Esophagus squamous epithelium (tissue), 5 donors: Measurements from ENCODE around the gene BRIP1. TPM values are rescaled to one million over a fixed set of nuclear protein-coding genes. Genes with fewer than 3 reads are reported as not detected.

Source experiments
- DNase-seq: peaks from one replicate; lab custom pipeline; 2025; lab: John Stamatoyannopoulos, UW
- H3K27ac ChIP-seq, 4 donors: fragments of 200-600 bp; sonication (generic); one replicate each; pipeline ENCODE4 v1.5.1; 2016 to 2019; ENCODE audit warnings: mild to moderate bottlenecking in 1 of 4
- H3K27me3 ChIP-seq, 4 donors: fragments of 200-600 bp; sonication (generic); 1 replicate in 3 of 4; 2 replicates in 1 of 4; pipeline versions ENCODE4 v1.5.1 to v1.6.0; 2017 to 2021; ENCODE audit warnings: antibody characterized with exemption in 1 of 4
- H3K36me3 ChIP-seq, 3 donors: fragments of 200-600 bp; sonication (generic); one replicate each; pipeline ENCODE4 v1.5.1; 2016 to 2019
- H3K4me1 ChIP-seq, 3 donors: fragments of 200-600 bp; sonication (generic); one replicate each; pipeline ENCODE4 v1.5.1; 2017 to 2019
- H3K4me3 ChIP-seq, 4 donors: fragments of 200-600 bp; sonication (generic); 1 replicate in 3 of 4; 2 replicates in 1 of 4; pipeline ENCODE4 v1.5.1; 2016 to 2019; ENCODE audit warnings: mild to moderate bottlenecking in 2 of 4, moderate library complexity in 1 of 4
- H3K9me3 ChIP-seq, 3 donors: fragments of 200-600 bp; sonication (generic); one replicate each; pipeline ENCODE4 v1.5.1; 2016 to 2019
- POLR2A ChIP-seq, 4 donors: fragments of 450-650 bp; IDR thresholded peaks; one replicate each; pipeline ENCODE4 v1.6.1; 2017; ENCODE audit warnings: antibody characterized with exemption in 4 of 4, mild to moderate bottlenecking in 4 of 4, moderate library complexity in 3 of 4
- WGBS, 2 donors: methylation state at CpG; one replicate each; pipeline ENCODE4 v1.1.5; 2018; 5-methylcytosine and 5-hydroxymethylcytosine counted together
- intact Hi-C: fragments of 100-400 bp; cut with DNase I; formaldehyde crosslinking; loops from one replicate; pipeline ENCODE4 v1.15.0; 2022
- total RNA-seq, 4 donors: library from RNA; depleted of rRNA; stranded (reverse); fragments of >200 nt; gene quantifications; one replicate each; pipeline ENCODE4 v1.1.0, GENCODE V29; 2016
- TF ChIP-seq, protein P1 (sequence below), 6 experiments: fragments of 450-650 bp in 4 of 6; fragments of 200-600 bp in 2 of 6; sonication (generic) in 2 of 6; IDR thresholded peaks; one replicate each; pipeline ENCODE4 v1.5.1; 2016 to 2019; ENCODE audit warnings: antibody characterized with exemption in 6 of 6, mild to moderate bottlenecking in 4 of 6, moderate library complexity in 4 of 6
- donor health status: DM: yes; HTN: yes; CAD: no.

BRIP1 gene
- total RNA-seq, 4 donors from 2014 or later = 1.6 to 7.0 (median 3.2) TPM

GRCh38 chr17:61852857-61853256, 10.5 kb downstream of the BRIP1 start:
- no peaks in the 10 kb centered on the region for H3K4me1 ChIP-seq
- intact Hi-C loops = no loop called here
- no peaks in the 10 kb centered on the region for H3K36me3 ChIP-seq
- DNase-seq = no peak
- H3K27me3 ChIP-seq = no peaks in the 10 kb centered on the region
- 96 to 100% methylated on average over 2 of the region's 2 CpGs for WGBS, 2 donors
- no peak for TF ChIP-seq POLR2A (IDR thresholded peaks at IDR 0.05)
- TF ChIP-seq, protein P1, sequence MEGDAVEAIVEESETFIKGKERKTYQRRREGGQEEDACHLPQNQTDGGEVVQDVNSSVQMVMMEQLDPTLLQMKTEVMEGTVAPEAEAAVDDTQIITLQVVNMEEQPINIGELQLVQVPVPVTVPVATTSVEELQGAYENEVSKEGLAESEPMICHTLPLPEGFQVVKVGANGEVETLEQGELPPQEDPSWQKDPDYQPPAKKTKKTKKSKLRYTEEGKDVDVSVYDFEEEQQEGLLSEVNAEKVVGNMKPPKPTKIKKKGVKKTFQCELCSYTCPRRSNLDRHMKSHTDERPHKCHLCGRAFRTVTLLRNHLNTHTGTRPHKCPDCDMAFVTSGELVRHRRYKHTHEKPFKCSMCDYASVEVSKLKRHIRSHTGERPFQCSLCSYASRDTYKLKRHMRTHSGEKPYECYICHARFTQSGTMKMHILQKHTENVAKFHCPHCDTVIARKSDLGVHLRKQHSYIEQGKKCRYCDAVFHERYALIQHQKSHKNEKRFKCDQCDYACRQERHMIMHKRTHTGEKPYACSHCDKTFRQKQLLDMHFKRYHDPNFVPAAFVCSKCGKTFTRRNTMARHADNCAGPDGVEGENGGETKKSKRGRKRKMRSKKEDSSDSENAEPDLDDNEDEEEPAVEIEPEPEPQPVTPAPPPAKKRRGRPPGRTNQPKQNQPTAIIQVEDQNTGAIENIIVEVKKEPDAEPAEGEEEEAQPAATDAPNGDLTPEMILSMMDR (IDR thresholded peaks at IDR 0.05) = no peak
- H3K9me3 ChIP-seq = no peaks in the 10 kb centered on the region
- no peak overlapping the region for H3K4me3 ChIP-seq
- H3K27ac ChIP-seq = no peak overlapping the region

DNA sequence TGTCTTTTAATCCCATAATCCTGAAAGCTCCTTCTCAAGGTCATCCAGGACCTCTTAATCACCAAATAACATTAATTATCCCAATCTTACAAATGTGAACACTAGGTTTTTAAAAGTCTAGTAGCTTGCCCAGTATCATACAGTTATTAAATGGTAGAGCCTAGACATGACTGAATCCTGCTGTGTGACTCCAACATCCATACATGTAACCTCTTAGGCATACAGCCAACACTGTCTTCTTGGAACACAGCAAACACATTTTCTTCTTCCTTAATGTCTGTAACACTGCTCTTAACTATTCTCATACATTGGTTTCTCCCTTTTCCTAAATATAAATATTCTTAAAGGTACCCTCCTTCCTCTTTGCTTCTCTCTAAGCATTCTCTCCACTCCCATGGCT, 13.7 kb downstream of the BRIP1 start:
- Histone ChIP-seq H3K4me3 (no peak overlapping the region), H3K36me3 (no peaks in the 10 kb centered on the region), H3K4me1 (no peaks in the 10 kb centered on the region), H3K27ac (no peak overlapping the region), H3K9me3 (no peaks in the 10 kb centered on the region), H3K27me3 (no peaks in the 10 kb centered on the region)
- intact Hi-C loops = no loop called here
- TF ChIP-seq, protein P1 (IDR thresholded peaks at IDR 0.05) = no peak
- TF ChIP-seq POLR2A (IDR thresholded peaks at IDR 0.05) = no peak
- no peak for DNase-seq

DNA sequence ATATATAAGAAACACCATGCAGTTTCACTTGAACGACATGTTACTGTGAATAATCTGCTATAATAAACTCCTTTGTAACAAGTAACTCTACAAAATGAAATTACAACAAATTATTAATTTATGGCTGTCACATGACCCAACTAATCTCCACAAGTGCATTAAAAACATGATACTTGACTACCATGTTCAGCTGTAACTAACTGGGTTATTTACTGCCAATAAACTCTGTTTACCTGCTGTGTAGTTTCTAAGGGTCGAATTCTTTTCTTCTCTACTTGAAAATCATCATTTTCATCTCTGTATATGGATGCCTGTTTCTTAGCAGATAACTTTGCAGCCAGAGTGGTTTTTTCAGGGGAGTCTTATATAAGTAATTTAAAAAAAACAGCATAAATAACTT, 14.4 kb downstream of the BRIP1 start:
- H3K27me3 ChIP-seq = no peaks in the 10 kb centered on the region
- H3K4me3 ChIP-seq = no peak overlapping the region
- WGBS, 2 donors = 90 to 91% methylated on average over 2 of the region's 2 CpGs
- H3K36me3 ChIP-seq = no peaks in the 10 kb centered on the region
- intact Hi-C loops = no loop called here
- no peaks in the 10 kb centered on the region for H3K9me3 ChIP-seq
- no peak for DNase-seq
- no peak for TF ChIP-seq POLR2A (IDR thresholded peaks at IDR 0.05)
- TF ChIP-seq, protein P1 (IDR thresholded peaks at IDR 0.05) = no peak
- no peaks in the 10 kb centered on the region for H3K4me1 ChIP-seq
- no peak overlapping the region for H3K27ac ChIP-seq

DNA sequence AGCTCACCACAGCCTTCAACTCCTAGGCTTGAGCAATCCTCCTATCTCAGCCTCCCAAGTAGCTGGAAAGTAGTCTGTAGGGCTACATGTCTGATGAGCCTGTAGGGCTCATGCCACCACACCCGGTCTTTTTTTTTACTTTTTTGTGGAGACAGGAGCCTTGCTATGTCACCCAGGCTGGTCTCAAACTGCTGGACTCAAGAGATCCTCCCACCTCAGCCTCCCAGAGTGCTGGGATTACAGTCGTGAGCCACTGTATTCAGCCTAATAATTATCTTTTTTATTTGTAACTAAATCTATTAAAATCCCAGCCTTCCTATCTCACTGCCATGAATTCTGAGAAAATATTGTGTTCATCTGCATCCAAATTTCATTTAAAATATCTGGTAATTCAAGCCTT, 15.1 kb downstream of the BRIP1 start:
- TF ChIP-seq, protein P1 (IDR thresholded peaks at IDR 0.05) = no peak
- TF ChIP-seq POLR2A (IDR thresholded peaks at IDR 0.05) = no peak
- no peak overlapping the region for H3K4me3 ChIP-seq
- H3K27me3 ChIP-seq = no peaks in the 10 kb centered on the region
- H3K4me1 ChIP-seq = no peaks in the 10 kb centered on the region
- 93 to 100% methylated on average over 2 of the region's 2 CpGs for WGBS, 2 donors
- intact Hi-C loops = no loop called here
- H3K36me3 ChIP-seq = no peaks in the 10 kb centered on the region
- no peaks in the 10 kb centered on the region for H3K9me3 ChIP-seq
- no peak for DNase-seq
- H3K27ac ChIP-seq = no peak overlapping the region

GRCh38 chr17:61847659-61848058, 15.7 kb downstream of the BRIP1 start:
- 90 to 97% methylated on average over 3 of the region's 3 CpGs for WGBS, 2 donors
- no peaks in the 10 kb centered on the region for H3K9me3 ChIP-seq
- TF ChIP-seq POLR2A (IDR thresholded peaks at IDR 0.05) = no peak
- TF ChIP-seq, protein P1 (IDR thresholded peaks at IDR 0.05) = no peak
- no peak overlapping the region for H3K4me3 ChIP-seq
- no peak for DNase-seq
- intact Hi-C loops = no loop called here
- no peaks in the 10 kb centered on the region for H3K4me1 ChIP-seq
- no peak overlapping the region for H3K27ac ChIP-seq
- H3K36me3 ChIP-seq = no peaks in the 10 kb centered on the region
- H3K27me3 ChIP-seq = no peaks in the 10 kb centered on the region
